ENCODE data around the gene CPTP. TPM values are rescaled to one million over a fixed set of nuclear protein-coding genes. Genes with fewer than 3 reads are reported as not detected.
A peak's percentile ranks its signal among the peaks of the same experiment; 100 is the strongest.

The CPTP gene
- total and polyA plus RNA-seq, 11 donors: 50.7 to 226 (median 72.4) TPM

DNA sequence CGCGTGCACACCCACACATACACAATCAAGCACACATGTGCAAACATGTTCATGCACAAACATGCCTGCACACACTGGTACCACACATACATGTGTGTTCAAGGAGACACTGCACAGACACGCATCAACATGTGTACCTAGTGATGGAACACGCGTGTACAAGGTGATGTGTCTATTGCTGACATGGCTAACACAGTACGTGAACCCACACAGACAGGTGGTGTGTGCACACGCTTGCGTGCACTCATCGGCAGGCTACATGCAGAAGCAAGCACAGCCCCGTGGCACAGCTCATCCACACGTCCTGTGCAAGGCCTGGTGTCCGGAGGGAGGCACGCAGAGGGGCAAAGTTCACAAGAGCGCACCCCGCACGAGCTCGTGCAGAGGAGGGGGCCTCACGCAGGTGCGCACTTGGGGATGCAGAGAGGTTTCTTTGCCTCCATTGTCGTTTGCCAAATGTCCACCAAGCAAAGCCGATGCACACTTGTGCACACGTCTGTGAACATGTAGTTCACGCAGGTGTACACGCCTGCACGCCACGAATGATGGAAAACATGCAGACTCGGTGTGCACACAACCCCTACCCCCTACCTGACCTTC, 17.8 kb upstream of the CPTP start:
- intact Hi-C loops (cut with DNase I): no loop called here
- H3K27me3 ChIP-seq: no peaks in the 10 kb centered on the region
- no peak for ATAC-seq

DNA sequence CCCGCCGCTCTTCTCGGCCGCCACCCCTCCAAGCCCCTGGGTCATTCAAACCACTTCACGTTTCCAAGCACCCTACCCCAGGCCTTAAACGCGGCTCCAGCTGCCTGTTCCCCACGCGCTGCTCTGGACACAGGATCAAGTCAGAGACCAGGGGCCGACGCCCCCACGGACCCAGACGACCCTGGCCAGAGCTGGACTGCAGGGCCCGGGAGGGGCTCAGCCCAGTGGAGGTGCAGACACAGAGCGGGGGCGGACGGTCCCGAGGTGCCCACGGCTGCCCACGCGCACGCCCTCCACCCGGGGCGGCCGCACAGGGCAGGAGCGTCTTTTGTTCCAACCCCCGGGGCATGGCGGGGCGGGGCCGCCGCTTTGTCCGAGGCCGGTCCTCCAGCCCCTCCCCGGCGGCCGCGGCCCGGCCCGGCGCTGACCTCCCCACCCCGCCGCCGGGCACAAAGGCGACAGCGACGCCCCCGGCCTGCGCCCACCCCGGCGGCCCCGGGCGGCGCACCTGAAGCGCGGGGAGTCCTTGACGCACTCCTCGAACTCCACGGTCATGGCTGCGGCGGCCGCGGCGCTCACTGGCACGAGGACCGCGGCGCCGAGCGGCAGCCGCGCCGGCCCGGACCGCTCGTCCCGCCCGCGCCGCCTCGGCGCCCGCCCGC, 17.2 kb upstream of the CPTP start:
- peak; percentile 55 to 81 (median 72) for DNase-seq
- peaks cover 0 to 28% (median 20%) of the 10 kb centered on the region in 9 donors for H3K36me3 ChIP-seq
- H3K4me1 ChIP-seq: peaks cover 18 to 60% (median 45%) of the 10 kb centered on the region in 12 donors
- H3K27ac ChIP-seq: peak overlapping the region; percentile 89 to 100 (median 96)
- peak in 1 of 4 donors; percentile 1 for ATAC-seq
- TF ChIP-seq, protein P1, sequence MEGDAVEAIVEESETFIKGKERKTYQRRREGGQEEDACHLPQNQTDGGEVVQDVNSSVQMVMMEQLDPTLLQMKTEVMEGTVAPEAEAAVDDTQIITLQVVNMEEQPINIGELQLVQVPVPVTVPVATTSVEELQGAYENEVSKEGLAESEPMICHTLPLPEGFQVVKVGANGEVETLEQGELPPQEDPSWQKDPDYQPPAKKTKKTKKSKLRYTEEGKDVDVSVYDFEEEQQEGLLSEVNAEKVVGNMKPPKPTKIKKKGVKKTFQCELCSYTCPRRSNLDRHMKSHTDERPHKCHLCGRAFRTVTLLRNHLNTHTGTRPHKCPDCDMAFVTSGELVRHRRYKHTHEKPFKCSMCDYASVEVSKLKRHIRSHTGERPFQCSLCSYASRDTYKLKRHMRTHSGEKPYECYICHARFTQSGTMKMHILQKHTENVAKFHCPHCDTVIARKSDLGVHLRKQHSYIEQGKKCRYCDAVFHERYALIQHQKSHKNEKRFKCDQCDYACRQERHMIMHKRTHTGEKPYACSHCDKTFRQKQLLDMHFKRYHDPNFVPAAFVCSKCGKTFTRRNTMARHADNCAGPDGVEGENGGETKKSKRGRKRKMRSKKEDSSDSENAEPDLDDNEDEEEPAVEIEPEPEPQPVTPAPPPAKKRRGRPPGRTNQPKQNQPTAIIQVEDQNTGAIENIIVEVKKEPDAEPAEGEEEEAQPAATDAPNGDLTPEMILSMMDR (IDR thresholded peaks at IDR 0.05): no peak
- TF ChIP-seq POLR2A (IDR thresholded peaks at IDR 0.05): peak in 1 of 2 donors; percentile 4
- no peaks in the 10 kb centered on the region for H3K27me3 ChIP-seq
- WGBS, 4 donors: 0 to 2% (median 1%) methylated on average over 13 to 83 of the region's 83 CpGs
- H3K4me3 ChIP-seq: peak overlapping the region; percentile 69 to 95 (median 90)
- no peaks in the 10 kb centered on the region for H3K9me3 ChIP-seq
- intact Hi-C loops (cut with DNase I): no loop called here

More for the DNA sequence above, 17.8 kb upstream of the CPTP start:
- 19 to 41% (median 36%) methylated on average over 19 to 27 of the region's 27 CpGs for WGBS, 4 donors
- peak overlapping the region in 10 of 12 donors; percentile 91 to 100 (median 96) for H3K27ac ChIP-seq
- TF ChIP-seq, protein P1 (IDR thresholded peaks at IDR 0.05): no peak
- no peak for TF ChIP-seq POLR2A (IDR thresholded peaks at IDR 0.05)
- H3K9me3 ChIP-seq: no peaks in the 10 kb centered on the region
- no peak for DNase-seq
- H3K4me3 ChIP-seq: peak overlapping the region; percentile 69 to 95 (median 90)
- peaks cover 0 to 21% (median 15%) of the 10 kb centered on the region in 9 donors for H3K36me3 ChIP-seq
- H3K4me1 ChIP-seq: peaks cover 18 to 60% (median 45%) of the 10 kb centered on the region in 12 donors

DNA sequence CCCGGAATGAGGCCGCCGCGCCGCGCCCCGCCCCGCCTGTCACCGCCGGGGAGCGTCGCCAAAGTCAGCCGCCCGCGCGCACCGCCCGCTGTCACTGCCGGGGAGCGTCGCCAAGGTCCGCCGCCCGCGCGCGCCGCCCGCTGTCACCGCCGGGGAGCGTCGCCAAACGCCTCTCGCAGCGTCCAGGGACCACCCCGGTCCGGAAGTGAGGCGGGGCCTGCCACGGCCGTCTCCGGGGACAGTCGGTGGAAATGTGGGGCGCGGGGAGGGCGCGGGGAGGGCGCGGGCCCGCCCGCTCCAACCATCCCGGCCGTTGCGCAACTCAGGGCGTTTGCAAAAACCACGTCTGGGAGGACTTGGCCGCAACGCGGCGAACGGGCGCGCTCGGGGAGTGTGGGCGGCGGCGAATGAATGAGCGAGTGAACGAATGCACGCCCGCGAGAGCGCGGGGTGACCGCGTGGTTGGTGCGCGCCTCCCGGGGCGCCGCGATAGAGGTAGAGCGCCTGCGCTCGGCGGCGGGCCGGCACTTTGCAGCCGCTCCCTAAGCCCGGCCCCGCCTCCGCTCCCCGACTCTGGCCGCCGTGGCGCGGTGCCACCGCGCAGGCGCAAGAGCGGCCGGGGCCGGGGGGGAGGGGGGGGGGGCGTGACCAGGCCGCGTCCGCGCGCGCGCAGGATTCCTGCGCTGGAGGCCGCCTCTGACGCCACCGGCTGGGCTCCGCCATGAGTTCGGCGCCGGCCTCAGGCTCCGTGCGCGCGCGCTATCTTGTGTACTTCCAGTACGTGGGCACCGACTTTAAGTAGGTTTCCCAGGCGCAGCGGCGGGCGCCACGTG, 16.5 kb upstream of the CPTP start, which contains the start of the genes ACAP3 and PUSL1:
ACAP3 (minus strand) TSS at position 8 of the 833 bp plus-strand sequence. CDS start 115 bp downstream, outside the sequence.
PUSL1 (plus strand) TSS at position 675 of the 833 bp plus-strand sequence; CDS start at position 722, 47 bp downstream.
- WGBS, 4 donors: 0 to 2% (median 1%) methylated on average over 18 to 131 of the region's 131 CpGs
- intact Hi-C loops (cut with DNase I): loop anchor here in 1 of 10 donors (2.0 kb wide), 1 partner anchor 41 kb away; the partner anchor contains the start of gene DVL1
- TF ChIP-seq POLR2A (IDR thresholded peaks at IDR 0.05): no peak
- TF ChIP-seq, protein P1 (IDR thresholded peaks at IDR 0.05): peak in 3 of 12 donors; percentile 3 to 19 (median 11)
- Histone ChIP-seq H3K27me3 (no peaks in the 10 kb centered on the region), H3K36me3 (peaks cover 0 to 35% (median 27%) of the 10 kb centered on the region in 9 donors), H3K27ac (peak within 1 kb of the TSS; percentile 89 to 100 (median 96)), H3K9me3 (no peaks in the 10 kb centered on the region), H3K4me1 (peaks cover 18 to 58% (median 45%) of the 10 kb centered on the region in 12 donors), H3K4me3 (peak within 1 kb of the TSS; percentile 71 to 95 (median 90))
- DNase-seq (peak; percentile 89 to 94 (median 93)), ATAC-seq (peak; percentile 38 to 78 (median 71))

All from heart left ventricle (tissue), 16 donors.